NCI-H510A treated with DMSO at 0.1 percent for 48 hours (cell line): Measurements from ENCODE around the gene TUSC2.

Experiments used
- DNase-seq: peaks from one replicate; lab custom pipeline; 2025; lab: John Stamatoyannopoulos, UW

TUSC2 gene

DNA sequence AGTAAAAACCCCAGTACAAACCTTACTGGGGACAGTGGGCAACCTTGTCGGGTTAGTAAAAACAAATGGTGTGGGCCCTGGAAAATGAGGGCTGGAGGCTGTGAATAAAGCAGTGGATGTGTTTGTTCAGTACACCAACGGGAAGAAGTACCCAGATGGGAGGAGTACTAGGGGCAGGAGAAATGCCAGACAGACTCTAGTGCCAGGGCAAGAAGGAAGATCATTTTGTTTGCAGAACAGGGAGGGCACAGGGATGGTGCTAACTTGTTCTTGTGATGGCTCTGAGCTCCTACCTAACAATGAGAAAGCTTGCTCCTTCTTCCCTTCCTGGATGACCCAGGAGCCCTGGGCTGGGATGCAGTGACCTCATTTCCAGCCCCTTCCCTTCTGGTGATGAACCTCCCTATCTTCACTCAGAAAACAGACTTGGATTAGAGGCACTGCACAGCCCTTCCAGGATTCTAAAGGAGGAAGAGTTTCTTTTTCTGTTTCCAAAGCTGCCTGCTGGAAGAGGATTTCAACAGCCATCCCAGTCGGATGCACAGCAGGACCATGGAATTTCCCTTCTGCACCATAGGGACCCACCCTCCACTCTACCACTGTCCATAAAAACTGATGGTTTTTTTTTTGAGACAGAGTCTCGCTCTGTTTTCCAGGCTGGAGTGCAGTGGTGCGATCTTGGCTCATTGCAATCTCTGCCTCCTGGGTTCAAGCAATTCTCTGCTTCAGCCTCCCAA is 6.5 kb upstream of the TUSC2 start:
- no peak for DNase-seq

DNA sequence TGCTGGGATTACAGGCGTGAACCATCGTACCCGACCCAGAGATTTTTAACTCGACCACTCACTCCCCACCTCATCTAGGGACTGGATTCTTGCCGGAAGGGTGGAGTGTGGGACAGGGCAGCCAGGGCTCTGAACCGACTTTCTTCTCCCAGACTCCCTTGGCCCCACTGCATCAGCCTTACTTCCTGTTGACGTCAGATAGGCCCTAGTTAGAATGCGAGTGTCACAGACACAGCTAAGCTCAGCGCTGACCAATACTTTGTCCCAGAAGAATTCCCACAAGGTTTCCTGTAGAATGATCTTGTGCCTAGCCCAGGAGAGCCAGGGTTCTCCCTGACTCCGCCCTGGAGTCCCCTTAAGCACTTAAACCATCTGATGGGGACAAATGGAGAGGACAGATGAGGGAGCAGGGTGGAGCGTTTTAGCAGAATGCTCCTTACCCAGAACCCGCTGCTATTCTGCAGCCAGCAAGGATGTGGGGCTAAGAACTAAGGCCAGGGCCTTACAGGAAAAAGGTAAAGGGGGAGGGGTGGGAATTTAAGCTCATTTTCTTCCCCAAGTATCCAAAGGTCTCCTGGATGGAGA is 5.8 kb upstream of the TUSC2 start:
- no peak for DNase-seq

DNA sequence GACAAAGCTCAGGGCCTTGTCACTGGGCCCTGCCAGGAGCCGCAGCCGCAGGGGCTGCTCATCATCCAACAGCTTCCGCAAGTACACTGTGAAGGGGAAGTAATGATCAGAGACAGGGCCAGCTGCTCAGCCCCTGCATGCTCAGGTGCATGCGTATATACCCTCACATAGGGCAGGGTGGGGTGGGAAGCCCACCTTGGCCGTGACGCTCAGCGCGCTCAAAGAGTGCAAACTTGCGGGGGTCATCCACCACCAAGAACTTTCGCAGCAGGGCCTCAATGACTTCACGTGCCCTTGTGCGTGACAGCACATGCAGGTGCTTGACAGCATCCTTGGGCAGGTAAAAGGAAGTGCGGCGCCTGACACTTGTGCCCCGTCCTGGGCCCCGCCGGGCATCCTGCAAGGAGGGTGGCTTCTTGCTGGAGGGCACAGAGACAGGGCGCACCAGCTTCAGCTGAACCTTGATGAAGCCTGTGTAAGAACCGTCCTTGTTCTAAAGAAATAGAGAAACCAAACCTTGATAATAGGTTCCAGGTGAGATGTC is 3.4 kb upstream of the TUSC2 start:
- DNase-seq: no peak

DNA sequence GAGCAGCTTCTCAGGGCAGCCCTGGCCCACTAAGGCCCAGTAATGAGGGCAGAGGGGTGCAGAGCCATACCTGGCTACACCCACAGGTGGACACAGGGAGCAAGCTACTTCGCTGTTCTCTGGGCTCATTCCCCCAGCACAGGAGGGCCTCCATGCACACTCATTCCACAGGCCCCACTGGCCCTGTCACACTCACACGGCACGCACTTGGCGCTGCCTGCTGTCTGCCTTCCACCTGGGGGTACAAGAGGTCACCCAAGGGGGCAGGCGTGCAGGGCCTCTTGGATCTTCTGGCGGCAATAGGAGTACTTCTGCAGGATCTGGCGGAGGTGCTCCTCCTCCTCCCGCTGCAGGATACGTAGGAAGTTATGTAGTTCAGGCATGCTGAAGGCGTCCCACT is 2.3 kb upstream of the TUSC2 start:
- no peak for DNase-seq

DNA sequence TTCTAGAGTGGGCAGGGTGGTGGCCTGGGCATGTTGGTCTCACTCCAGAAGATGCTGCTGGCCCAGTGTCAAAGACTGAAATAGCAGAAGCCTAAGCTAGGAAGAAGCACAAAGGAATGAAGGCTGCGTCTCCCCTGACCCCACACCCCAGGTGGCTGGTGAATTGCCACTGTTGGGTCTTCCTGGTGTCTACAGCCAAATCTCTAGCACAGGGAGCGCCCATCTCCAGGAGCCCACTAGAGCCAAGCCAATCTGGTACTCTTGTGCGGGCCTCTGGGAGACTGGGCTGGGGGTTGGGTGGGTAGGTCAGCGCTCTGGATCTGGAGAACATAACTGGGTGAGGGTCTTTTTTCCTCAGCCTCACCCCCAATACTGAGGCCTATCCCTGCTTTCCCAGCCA is 894 bp downstream of the TUSC2 start:
- no peak for DNase-seq

DNA sequence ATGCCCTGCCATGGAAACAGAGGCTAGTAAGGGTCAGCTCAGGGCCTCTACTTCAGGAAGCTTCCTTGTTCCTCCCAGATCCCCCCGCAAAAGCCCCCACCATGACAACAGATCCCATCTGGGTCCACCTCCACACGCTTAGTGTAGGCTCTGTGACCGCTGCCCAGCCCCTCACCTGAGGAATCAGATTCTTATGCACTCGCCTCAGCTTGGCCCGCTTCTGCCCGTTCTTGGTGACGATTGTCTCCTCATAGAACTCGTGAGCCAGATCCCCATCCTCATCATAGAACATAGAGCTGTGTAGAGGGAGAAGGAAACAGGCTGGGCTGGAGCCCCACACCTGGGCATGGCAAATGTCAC is 1.9 kb downstream of the TUSC2 start:
- DNase-seq: no peak

DNA sequence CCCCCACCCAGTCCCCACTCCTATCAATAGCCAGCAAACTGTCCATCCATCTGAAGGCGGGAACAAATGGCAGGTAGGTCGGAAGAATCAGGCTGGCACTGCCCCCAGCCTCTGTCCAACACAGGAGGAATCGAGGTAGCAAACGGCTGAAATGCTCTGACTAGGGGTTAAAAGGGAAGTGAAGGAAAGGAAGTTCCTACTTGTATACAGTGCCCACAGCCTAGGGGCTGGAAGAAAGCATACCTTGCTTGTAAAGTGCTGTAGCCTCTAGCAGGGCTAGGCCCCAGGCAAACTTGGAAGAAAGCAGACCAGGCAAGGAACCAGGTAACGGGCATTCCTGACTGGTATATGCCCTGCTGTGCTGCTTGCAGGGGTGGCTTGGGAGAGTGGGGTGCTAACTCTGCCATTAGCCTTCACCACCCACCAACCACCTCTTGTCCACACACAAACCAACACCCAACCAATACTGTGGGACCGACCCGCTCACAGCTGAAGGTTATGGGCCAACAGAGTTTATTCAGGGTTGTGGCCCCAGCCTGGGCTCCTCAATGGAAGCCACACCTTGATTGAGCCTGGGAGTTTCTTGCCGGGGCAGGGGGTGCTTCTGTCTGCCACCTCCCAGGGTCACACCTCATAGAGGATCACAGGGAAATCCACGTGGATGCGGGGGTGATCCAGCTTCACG is 2.4 kb downstream of the TUSC2 start:
- no peak for DNase-seq

DNA sequence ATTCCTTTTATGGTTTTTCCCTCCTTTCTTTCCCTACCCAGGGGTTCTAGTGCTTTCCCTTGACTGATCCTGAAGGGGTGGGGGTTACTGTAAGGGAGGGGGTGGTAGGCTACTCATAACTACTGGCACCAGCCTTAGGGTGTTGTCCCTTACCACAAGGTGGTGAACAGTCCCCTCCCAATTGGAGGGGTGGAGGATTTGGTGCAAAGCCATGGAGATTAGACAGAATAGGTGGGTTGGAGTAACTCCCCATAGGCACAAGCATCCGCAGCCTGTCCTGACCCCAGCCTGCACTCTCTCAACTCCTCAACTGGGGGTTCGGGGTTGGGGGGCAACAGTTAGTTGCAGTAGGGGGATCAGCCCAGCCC is 2.9 kb downstream of the TUSC2 start:
- no peak for DNase-seq

DNA sequence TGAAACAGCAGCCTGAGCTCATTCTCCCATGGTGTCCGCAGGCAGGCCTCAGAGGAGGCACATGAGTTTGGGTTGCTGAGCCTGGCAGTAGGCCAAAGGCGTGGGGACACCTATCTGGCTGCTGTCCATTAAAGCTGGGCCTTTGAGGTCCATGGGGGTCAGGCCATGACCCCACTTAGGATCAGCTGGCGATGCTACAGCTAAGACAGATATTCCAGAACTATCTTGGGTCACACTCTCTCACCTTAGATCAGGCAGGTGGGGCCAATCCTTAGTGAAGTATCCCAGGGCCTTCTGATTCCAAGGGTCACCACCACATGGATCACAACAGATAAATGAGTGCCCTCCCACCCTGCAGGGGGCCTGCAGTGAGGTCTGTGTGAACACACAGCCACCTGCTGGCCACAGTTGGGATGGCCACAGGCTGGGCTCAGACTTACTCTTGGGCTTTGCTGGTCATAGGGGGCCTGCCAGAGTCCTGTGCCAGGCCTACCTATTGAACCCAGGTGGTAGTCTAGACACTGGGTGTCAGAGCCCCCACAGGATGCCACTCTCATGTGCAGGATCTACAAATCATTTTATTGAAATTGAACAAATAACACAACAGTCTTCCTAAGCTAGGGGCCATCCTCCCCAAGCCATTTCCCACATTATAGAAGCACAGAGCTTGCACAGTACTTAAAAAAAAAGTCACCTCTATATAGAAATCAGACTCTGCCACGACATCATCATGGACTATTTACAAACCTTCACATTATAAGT is 3.5 kb downstream of the TUSC2 start:
- DNase-seq: peak; percentile 49

DNA sequence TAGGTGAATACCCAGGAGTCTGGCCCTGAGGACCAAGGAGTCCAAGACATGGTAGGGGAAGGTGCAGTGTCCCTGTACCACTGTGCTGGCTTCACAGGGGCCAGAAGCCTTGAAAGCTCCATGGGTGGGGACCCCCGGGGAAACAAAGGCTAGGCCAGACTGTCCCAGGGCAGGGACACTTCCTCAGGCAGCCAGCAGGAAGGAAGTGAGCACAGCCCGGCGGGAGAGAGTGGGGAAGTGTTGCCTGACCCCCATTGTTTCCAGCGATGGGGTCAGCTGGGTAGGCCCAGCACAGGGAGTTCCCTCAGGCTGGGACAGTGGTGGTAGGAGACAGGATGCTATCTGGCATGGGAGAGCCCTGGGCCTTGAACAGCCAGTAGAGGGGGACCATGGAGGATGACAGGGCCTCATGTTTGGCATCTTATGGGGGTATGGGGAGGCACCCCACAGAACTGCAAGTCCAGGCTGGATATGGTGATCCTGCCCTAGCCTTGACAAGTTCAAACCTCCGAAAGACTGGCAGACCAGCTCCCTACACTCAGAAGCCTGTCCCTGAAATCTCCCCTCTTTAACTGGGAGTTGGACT is 4.3 kb downstream of the TUSC2 start:
- DNase-seq: no peak

DNA sequence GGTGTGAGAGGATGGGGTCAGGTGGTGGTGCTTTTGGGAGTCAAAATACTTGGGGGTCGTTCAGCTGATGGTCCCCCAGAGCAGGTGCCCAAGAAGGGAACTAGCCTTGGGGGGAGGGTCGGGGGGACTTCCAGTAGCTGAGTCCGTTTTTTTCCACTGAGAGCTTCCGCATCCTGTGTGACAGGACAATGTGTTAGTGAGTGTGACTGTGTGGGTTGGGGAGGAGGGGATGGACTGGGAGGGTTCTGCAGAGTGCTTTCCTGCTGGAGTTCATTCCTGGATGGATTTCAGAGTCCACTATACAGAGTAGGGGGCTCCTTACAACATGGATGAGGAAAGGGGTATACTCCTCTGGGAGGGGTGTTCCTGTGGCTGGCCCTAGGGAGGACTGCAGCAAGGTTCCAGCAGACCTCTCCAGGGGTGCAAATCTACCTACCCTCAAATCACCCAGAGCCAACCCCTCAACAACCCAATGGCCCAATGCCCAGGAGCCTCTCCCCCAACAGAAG is 4.9 kb downstream of the TUSC2 start:
- DNase-seq: no peak

DNA sequence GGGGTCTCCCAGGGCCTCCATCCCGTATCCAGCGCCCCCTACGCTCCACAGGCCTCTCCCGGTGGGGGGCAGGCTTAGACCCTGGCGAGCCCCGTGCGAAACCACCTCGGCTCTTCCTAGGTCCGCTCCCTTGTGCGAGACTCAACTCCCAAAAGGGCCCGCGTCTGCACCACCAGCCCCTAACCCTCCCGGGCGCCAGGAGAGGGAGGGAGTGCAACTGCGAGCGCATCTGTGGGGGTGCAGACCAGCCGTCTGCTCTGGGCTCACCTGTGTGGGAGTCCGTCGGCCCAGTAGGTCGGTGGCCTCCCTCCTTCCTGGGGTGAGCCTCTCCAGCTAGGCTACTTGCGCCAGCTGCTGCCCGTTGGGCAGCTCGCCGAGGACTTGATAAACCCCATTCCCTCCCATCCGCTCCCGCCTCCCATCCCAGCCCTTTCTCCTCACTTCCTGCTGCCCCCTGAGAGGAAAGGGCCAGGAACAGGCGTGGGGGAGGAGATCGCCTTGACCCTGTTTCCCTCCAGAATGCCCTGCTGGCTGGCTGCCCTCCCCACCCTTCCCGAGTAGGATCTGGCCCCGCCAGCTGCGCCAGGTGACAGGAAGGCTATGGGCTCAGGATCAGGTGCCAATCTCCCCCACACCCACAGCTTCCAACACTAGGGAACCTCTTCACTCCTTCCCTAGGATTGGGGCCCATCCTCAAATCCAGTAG is 5.5 kb downstream of the TUSC2 start, which contains the start of gene HYAL2:
Gene HYAL2 (minus strand): TSS at position 360 of the 706 bp plus-strand sequence. CDS start 2,256 bp downstream, outside the sequence.
- DNase-seq: peak; percentile 18

DNA sequence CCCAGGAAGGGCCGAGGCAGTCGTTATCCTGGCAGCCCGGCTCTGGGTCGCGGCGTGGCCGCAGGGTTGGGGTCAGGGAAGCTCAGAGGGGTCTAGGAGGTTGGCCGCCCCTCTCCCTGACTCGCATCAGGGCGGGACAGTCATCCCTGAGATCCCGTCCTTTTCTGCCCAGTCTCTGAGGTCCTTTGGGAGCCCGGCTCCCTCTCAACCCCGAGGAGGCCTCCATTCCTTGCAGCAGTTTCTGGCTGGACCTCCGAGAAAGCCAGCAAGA is 6.0 kb downstream of the TUSC2 start:
- no peak for DNase-seq

DNA sequence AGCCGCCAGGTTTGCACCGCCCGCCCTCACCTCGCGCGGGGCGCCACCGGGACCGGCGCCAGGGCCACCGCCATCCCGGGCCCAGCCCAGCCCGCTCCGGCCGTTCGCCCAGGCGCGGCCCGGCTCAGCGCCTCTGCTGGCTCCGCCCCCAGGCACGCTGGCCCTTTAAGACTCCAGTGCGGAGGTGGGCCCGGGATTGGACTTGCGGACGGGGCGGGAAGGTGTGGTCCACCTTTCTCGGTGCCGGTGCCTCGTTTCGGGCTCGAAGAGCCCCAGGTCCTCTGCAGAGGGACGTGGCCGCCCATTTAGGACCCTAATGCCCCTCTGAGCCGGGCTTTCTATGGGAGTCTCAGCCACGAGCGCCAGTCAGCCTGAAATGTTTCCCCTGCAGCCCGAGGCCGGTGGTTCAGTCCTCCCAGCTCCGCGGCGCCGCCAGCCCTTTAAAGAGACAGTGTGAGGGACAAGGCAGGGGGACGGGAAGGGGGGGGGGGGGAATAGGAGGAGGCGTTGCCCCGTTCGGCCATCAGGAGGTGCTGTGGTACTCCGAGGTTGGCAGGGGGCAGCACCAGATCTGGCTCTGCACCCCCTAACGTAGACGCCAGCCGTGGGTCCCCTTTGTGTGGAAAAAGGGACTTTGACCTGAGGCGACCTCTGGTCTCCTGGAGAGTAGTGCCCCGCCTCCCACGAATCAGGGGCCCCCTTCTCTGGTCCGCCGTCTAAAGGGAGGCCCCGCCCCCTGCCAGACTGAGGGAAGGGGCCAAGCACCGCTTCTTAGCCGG is 6.5 kb downstream of the TUSC2 start:
- peak; percentile 59 for DNase-seq

DNA sequence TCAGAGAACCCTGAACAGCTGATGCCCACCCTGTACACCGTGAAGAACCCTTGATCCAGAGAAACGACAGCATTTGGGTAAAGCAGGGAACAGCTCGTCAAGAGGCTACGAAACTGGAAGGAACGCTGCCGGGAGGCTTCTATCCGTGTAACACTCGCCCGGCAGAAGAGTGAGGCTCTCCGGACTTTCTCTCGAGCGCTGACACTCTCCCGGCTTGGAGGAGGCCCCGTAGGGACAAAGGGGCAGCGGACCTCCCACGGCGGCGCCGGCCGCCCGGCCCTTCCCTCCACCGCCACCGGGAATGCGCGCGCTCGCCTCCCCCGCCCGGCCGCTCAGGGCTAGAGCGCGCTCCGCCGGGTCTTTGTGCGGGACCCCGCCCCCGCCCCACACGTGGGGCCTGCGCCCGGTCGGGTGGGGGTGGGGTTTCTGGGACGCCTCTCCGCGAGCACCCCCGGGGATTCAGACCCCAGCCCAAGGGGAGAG is 7.1 kb downstream of the TUSC2 start:
- peak; percentile 26 for DNase-seq

DNA sequence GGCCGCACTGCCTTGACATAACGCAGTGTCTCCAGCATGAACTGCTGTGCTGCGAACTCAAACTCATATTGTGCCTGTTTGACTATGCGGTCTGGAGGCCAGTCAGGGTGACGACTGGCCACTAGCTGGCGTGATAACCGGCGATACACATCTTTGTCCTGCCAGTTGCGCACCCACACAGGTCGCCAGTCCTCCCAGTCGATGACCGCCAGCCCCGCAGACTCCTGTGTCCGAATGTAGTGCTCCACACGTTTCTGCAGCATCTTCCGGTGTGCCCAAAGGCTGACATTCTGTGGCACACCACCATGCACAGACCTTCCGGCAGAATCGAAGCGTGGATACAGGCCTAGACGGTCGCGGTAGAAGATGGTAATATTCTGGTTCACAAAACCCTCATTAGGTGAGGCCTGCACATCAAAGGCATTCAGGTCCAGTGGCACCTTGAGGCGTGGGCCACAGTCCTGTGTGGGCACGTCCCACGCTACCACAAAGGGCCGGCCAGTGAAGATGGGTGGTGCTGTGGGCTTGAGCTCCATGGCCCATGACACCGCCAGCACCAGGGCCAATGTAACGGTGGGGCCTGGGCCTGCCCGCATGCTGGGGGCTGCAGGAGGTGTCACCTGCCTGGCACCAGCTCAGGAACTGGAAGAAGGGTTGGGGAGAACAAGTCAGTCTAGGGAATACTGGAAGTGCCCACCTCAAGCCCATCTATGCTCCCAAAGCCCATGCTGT is 8.0 kb downstream of the TUSC2 start:
- DNase-seq: no peak

DNA sequence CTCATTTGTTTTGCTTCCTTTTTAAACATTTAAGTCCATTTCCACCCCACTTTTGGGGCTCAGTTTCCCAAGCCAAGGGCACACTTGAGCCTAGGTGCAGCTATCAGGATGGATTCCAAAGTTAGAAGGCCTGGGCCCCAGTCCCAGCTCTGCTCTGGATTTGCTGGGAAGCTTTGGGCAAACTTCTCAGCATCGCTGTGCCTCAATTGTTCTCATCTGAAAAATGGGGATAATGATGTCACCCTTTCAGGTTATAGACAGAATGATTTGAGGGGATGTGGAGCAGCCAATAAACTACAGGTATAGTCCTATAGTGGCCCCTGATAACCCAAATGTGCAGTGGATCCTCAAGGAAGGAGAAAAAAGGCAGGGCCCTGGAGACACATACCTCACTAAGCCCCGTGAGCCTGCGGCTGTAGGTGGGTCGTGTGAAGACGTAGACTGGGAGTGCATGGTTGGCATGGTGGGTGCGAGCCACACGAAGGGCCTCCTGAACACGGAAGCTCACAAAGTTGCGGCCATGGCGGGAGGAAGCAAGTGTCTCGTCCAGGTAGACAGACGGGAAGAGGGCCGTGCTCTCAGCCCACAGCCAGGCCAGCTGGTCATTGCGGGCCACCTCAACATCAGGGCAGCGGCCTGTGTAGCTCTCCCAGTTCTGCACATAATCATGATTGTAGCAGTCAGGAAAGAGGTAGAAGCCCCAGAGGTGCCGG is 8.7 kb downstream of the TUSC2 start:
- no peak for DNase-seq

DNA sequence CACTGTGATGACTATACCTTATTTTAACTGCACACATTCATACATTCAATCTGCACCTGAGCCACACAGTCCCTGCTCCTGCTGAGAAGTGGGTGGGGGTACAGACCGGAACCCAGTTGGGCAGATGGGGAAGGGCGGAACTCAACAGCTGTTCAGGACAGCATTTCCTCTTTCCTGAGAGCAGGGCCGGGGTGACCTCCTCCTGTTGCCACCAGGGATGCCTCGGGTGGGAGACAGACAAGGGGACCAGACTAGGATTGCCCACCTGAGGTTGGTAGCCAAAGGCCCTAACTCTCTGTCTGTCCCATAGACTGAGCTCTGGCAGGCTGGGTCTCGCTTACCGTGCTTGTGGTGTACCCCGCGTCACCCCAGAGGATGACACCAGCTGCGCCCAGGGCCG is 9.4 kb downstream of the TUSC2 start:
- no peak for DNase-seq

DNA sequence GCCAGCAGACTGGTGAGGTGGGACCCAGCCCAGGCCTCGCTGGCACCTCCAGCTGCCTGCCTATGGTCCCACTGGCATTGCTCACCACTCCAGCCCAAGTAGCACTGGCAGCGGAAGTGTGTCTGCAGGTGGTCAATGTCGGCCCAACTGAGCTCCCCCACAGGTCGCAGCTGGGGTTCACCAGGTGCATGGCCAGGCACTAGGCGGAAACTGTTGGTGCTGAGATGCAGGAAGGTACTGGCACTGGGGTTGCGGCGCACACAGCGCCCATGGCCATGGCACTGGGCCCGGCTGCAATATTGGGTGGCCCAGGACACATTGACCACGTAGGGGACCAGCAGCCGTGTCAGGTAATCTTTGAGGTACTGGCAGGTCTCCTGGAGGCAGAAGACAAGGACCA is 9.9 kb downstream of the TUSC2 start:
- no peak for DNase-seq
